Measurements from ENCODE around the gene SAMHD1.
"Not testable (repeated sequence)": the region's sequence is repeated elsewhere in the genome, so short reads cannot be mapped to it uniquely, and the experiment has no call there.

The SAMHD1 gene

GRCh38 chr20:36875093-36875492 is 76.4 kb downstream of the SAMHD1 start:
- DNase-seq (ENCODE audit: low read depth in 4 of 4, low spot score in 1 of 4), result not testable (repeated sequence)

GRCh38 chr20:36873498-36874189 is 77.9 kb downstream of the SAMHD1 start:
- DNase-seq (ENCODE audit: low read depth in 4 of 4, low spot score in 1 of 4), result no peak

GRCh38 chr20:36872852-36873251 is 78.7 kb downstream of the SAMHD1 start:
- no peak for DNase-seq (ENCODE audit: low read depth in 4 of 4, low spot score in 1 of 4)

GRCh38 chr20:36871640-36872570 is 79.6 kb downstream of the SAMHD1 start:
- no peak for DNase-seq (ENCODE audit: low read depth in 4 of 4, low spot score in 1 of 4)

GRCh38 chr20:36866681-36867495 is 84.6 kb downstream of the SAMHD1 start:
- no peak for DNase-seq (ENCODE audit: low read depth in 4 of 4, low spot score in 1 of 4)

- DNase-seq (ENCODE audit: low read depth in 4 of 4, low spot score in 1 of 4), result no peak
Observed at GRCh38 chr20:36866164-36866563, 85.3 kb downstream of the SAMHD1 start.

- DNase-seq (ENCODE audit: low read depth in 4 of 4, low spot score in 1 of 4), result no peak
Observed at GRCh38 chr20:36865861-36866149, 85.7 kb downstream of the SAMHD1 start.

- no peak for DNase-seq (ENCODE audit: low read depth in 4 of 4, low spot score in 1 of 4)
Observed at GRCh38 chr20:36865076-36865860, 86.2 kb downstream of the SAMHD1 start.

GRCh38 chr20:36862857-36863668 is 88.4 kb downstream of the SAMHD1 start:
- no peak for DNase-seq (ENCODE audit: low read depth in 4 of 4, low spot score in 1 of 4)

- no peak for DNase-seq (ENCODE audit: low read depth in 4 of 4, low spot score in 1 of 4)
Observed at GRCh38 chr20:36861875-36862801, 89.4 kb downstream of the SAMHD1 start.

GRCh38 chr20:36861625-36861874 is 90.0 kb downstream of the SAMHD1 start:
- no peak for DNase-seq (ENCODE audit: low read depth in 4 of 4, low spot score in 1 of 4)

GRCh38 chr20:36860811-36861624 is 90.5 kb downstream of the SAMHD1 start:
- DNase-seq (ENCODE audit: low read depth in 4 of 4, low spot score in 1 of 4), result no peak

GRCh38 chr20:36860339-36860738 is 91.2 kb downstream of the SAMHD1 start:
- DNase-seq (ENCODE audit: low read depth in 4 of 4, low spot score in 1 of 4), result no peak

- no peak for DNase-seq (ENCODE audit: low read depth in 4 of 4, low spot score in 1 of 4)
Observed at GRCh38 chr20:36859700-36860330, 91.7 kb downstream of the SAMHD1 start.

- no peak for DNase-seq (ENCODE audit: low read depth in 4 of 4, low spot score in 1 of 4)
Observed at GRCh38 chr20:36859282-36859555, 92.3 kb downstream of the SAMHD1 start.

GRCh38 chr20:36856691-36857635 is 94.5 kb downstream of the SAMHD1 start:
- DNase-seq (ENCODE audit: low read depth in 4 of 4, low spot score in 1 of 4), result no peak

GRCh38 chr20:36856195-36856594 is 95.3 kb downstream of the SAMHD1 start:
- DNase-seq (ENCODE audit: low read depth in 4 of 4, low spot score in 1 of 4), result no peak
